ENCODE data around the gene SSPN. TPM values are rescaled to one million over a fixed set of nuclear protein-coding genes. Genes with fewer than 3 reads are reported as not detected.

The SSPN gene
- polyA plus RNA-seq, 4 donors: 0.67 to 4.7 (median 1.7) TPM

GRCh38 chr12:26176725-26177124, 18.6 kb upstream of the SSPN start:
- FAIRE-seq: no peak
- H3K36me3 ChIP-seq (ENCODE audit: control insufficient read depth in 3 of 3, insufficient read depth in 2 of 3, low read depth in 1 of 3, low read length in 3 of 3): no peaks in the 10 kb centered on the region
- H3K9me3 ChIP-seq (ENCODE audit: control insufficient read depth in 2 of 2, insufficient read depth in 1 of 2, low read depth in 1 of 2, low read length in 1 of 2): no peaks in the 10 kb centered on the region
- peaks cover 0 to 17% (median 4%) of the 10 kb centered on the region in 3 donors for H3K4me1 ChIP-seq (ENCODE audit: control insufficient read depth in 3 of 3, insufficient read depth in 2 of 3, low read depth in 1 of 3, low read length in 2 of 3)
- peak; percentile 70 to 81 for DNase-seq
- 17 to 58% (median 32%) methylated on average over 4 of the region's 4 CpGs for WGBS, 3 donors
- H3K27me3 ChIP-seq (ENCODE audit: control insufficient read depth in 3 of 3, insufficient read depth in 3 of 3, low read length in 3 of 3): no peaks in the 10 kb centered on the region
- peak overlapping the region in 1 of 3 donors; percentile 52 for H3K27ac ChIP-seq (ENCODE audit: low read depth in 1 of 3, low read length in 2 of 3)
- H3K4me3 ChIP-seq (ENCODE audit: low read depth in 1 of 3, low read length in 3 of 3): no peak overlapping the region

GRCh38 chr12:26177283-26177682, 18.1 kb upstream of the SSPN start:
- no peaks in the 10 kb centered on the region for H3K36me3 ChIP-seq (ENCODE audit: control insufficient read depth in 3 of 3, insufficient read depth in 2 of 3, low read depth in 1 of 3, low read length in 3 of 3)
- WGBS, 3 donors: 20 to 56% (median 38%) methylated on average over 7 of the region's 7 CpGs
- peak overlapping the region; percentile 28 to 52 (median 32) for H3K27ac ChIP-seq (ENCODE audit: low read depth in 1 of 3, low read length in 2 of 3)
- FAIRE-seq (no peak), DNase-seq (peak; percentile 69 to 84)
- peaks cover 0 to 17% (median 4%) of the 10 kb centered on the region in 3 donors for H3K4me1 ChIP-seq (ENCODE audit: control insufficient read depth in 3 of 3, insufficient read depth in 2 of 3, low read depth in 1 of 3, low read length in 2 of 3)
- no peaks in the 10 kb centered on the region for H3K27me3 ChIP-seq (ENCODE audit: control insufficient read depth in 3 of 3, insufficient read depth in 3 of 3, low read length in 3 of 3)
- H3K9me3 ChIP-seq (ENCODE audit: control insufficient read depth in 2 of 2, insufficient read depth in 1 of 2, low read depth in 1 of 2, low read length in 1 of 2): no peaks in the 10 kb centered on the region
- H3K4me3 ChIP-seq (ENCODE audit: low read depth in 1 of 3, low read length in 3 of 3): no peak overlapping the region

GRCh38 chr12:26179826-26180225, 15.5 kb upstream of the SSPN start:
- 76 to 84% (median 78%) methylated on average over 4 of the region's 4 CpGs for WGBS, 3 donors
- FAIRE-seq: no peak

GRCh38 chr12:26182377-26182776, 13.0 kb upstream of the SSPN start:
- Histone ChIP-seq H3K9me3 (ENCODE audit: control insufficient read depth in 2 of 2, insufficient read depth in 1 of 2, low read depth in 1 of 2, low read length in 1 of 2) (peaks cover 0 to 4% of the 10 kb centered on the region in 2 donors), H3K27me3 (ENCODE audit: control insufficient read depth in 3 of 3, insufficient read depth in 3 of 3, low read length in 3 of 3) (no peaks in the 10 kb centered on the region), H3K36me3 (ENCODE audit: control insufficient read depth in 3 of 3, insufficient read depth in 2 of 3, low read depth in 1 of 3, low read length in 3 of 3) (no peaks in the 10 kb centered on the region), H3K4me1 (ENCODE audit: control insufficient read depth in 3 of 3, insufficient read depth in 2 of 3, low read depth in 1 of 3, low read length in 2 of 3) (peaks cover 0 to 6% (median 4%) of the 10 kb centered on the region in 3 donors), H3K4me3 (ENCODE audit: low read depth in 1 of 3, low read length in 3 of 3) (no peak overlapping the region), H3K27ac (ENCODE audit: low read depth in 1 of 3, low read length in 2 of 3) (no peak overlapping the region)
- FAIRE-seq (no peak), DNase-seq (no peak)
- 89 to 97% (median 89%) methylated on average over 2 of the region's 2 CpGs for WGBS, 3 donors

More at GRCh38 chr12:26179826-26180225, 15.5 kb upstream of the SSPN start:
- Histone ChIP-seq H3K36me3 (ENCODE audit: control insufficient read depth in 3 of 3, insufficient read depth in 2 of 3, low read depth in 1 of 3, low read length in 3 of 3) (no peaks in the 10 kb centered on the region), H3K4me1 (ENCODE audit: control insufficient read depth in 3 of 3, insufficient read depth in 2 of 3, low read depth in 1 of 3, low read length in 2 of 3) (peaks cover 0 to 17% (median 4%) of the 10 kb centered on the region in 3 donors), H3K9me3 (ENCODE audit: control insufficient read depth in 2 of 2, insufficient read depth in 1 of 2, low read depth in 1 of 2, low read length in 1 of 2) (no peaks in the 10 kb centered on the region), H3K27ac (ENCODE audit: low read depth in 1 of 3, low read length in 2 of 3) (no peak overlapping the region), H3K4me3 (ENCODE audit: low read depth in 1 of 3, low read length in 3 of 3) (no peak overlapping the region), H3K27me3 (ENCODE audit: control insufficient read depth in 3 of 3, insufficient read depth in 3 of 3, low read length in 3 of 3) (no peaks in the 10 kb centered on the region)
- DNase-seq: peak in 1 of 2 donors; percentile 12

GRCh38 chr12:26185532-26186320, 9.6 kb upstream of the SSPN start:
- no peak for DNase-seq
- Histone ChIP-seq H3K36me3 (ENCODE audit: control insufficient read depth in 3 of 3, insufficient read depth in 2 of 3, low read depth in 1 of 3, low read length in 3 of 3) (no peaks in the 10 kb centered on the region), H3K27me3 (ENCODE audit: control insufficient read depth in 3 of 3, insufficient read depth in 3 of 3, low read length in 3 of 3) (no peaks in the 10 kb centered on the region), H3K9me3 (ENCODE audit: control insufficient read depth in 2 of 2, insufficient read depth in 1 of 2, low read depth in 1 of 2, low read length in 1 of 2) (peaks cover 0 to 8% of the 10 kb centered on the region in 2 donors), H3K4me3 (ENCODE audit: low read depth in 1 of 3, low read length in 3 of 3) (no peak overlapping the region), H3K27ac (ENCODE audit: low read depth in 1 of 3, low read length in 2 of 3) (no peak overlapping the region), H3K4me1 (ENCODE audit: control insufficient read depth in 3 of 3, insufficient read depth in 2 of 3, low read depth in 1 of 3, low read length in 2 of 3) (no peaks in the 10 kb centered on the region)
- 81 to 87% (median 85%) methylated on average over 7 of the region's 7 CpGs for WGBS, 3 donors
- FAIRE-seq: no peak

GRCh38 chr12:26187014-26187798, 8.2 kb upstream of the SSPN start:
- FAIRE-seq (no peak), DNase-seq (peak in 1 of 2 donors; percentile 22)
- H3K9me3 ChIP-seq (ENCODE audit: control insufficient read depth in 2 of 2, insufficient read depth in 1 of 2, low read depth in 1 of 2, low read length in 1 of 2): peaks cover 0 to 8% of the 10 kb centered on the region in 2 donors
- H3K4me1 ChIP-seq (ENCODE audit: control insufficient read depth in 3 of 3, insufficient read depth in 2 of 3, low read depth in 1 of 3, low read length in 2 of 3): no peaks in the 10 kb centered on the region
- no peak overlapping the region for H3K27ac ChIP-seq (ENCODE audit: low read depth in 1 of 3, low read length in 2 of 3)
- no peaks in the 10 kb centered on the region for H3K36me3 ChIP-seq (ENCODE audit: control insufficient read depth in 3 of 3, insufficient read depth in 2 of 3, low read depth in 1 of 3, low read length in 3 of 3)
- no peak overlapping the region for H3K4me3 ChIP-seq (ENCODE audit: low read depth in 1 of 3, low read length in 3 of 3)
- WGBS, 3 donors: 37 to 55% (median 52%) methylated on average over 8 of the region's 8 CpGs
- H3K27me3 ChIP-seq (ENCODE audit: control insufficient read depth in 3 of 3, insufficient read depth in 3 of 3, low read length in 3 of 3): no peaks in the 10 kb centered on the region

GRCh38 chr12:26188127-26188526, 7.2 kb upstream of the SSPN start:
- WGBS, 3 donors: 36 to 44% (median 38%) methylated on average over 1 of the region's 1 CpG
- Histone ChIP-seq H3K4me1 (ENCODE audit: control insufficient read depth in 3 of 3, insufficient read depth in 2 of 3, low read depth in 1 of 3, low read length in 2 of 3) (no peaks in the 10 kb centered on the region), H3K9me3 (ENCODE audit: control insufficient read depth in 2 of 2, insufficient read depth in 1 of 2, low read depth in 1 of 2, low read length in 1 of 2) (peaks cover 0 to 8% of the 10 kb centered on the region in 2 donors), H3K4me3 (ENCODE audit: low read depth in 1 of 3, low read length in 3 of 3) (no peak overlapping the region), H3K27ac (ENCODE audit: low read depth in 1 of 3, low read length in 2 of 3) (no peak overlapping the region), H3K36me3 (ENCODE audit: control insufficient read depth in 3 of 3, insufficient read depth in 2 of 3, low read depth in 1 of 3, low read length in 3 of 3) (no peaks in the 10 kb centered on the region), H3K27me3 (ENCODE audit: control insufficient read depth in 3 of 3, insufficient read depth in 3 of 3, low read length in 3 of 3) (no peaks in the 10 kb centered on the region)
- FAIRE-seq (no peak), DNase-seq (no peak)

GRCh38 chr12:26188641-26189040, 6.7 kb upstream of the SSPN start:
- FAIRE-seq: peak; percentile 51
- Histone ChIP-seq H3K27ac (ENCODE audit: low read depth in 1 of 3, low read length in 2 of 3) (no peak overlapping the region), H3K27me3 (ENCODE audit: control insufficient read depth in 3 of 3, insufficient read depth in 3 of 3, low read length in 3 of 3) (no peaks in the 10 kb centered on the region), H3K4me3 (ENCODE audit: low read depth in 1 of 3, low read length in 3 of 3) (no peak overlapping the region), H3K4me1 (ENCODE audit: control insufficient read depth in 3 of 3, insufficient read depth in 2 of 3, low read depth in 1 of 3, low read length in 2 of 3) (no peaks in the 10 kb centered on the region), H3K36me3 (ENCODE audit: control insufficient read depth in 3 of 3, insufficient read depth in 2 of 3, low read depth in 1 of 3, low read length in 3 of 3) (no peaks in the 10 kb centered on the region), H3K9me3 (ENCODE audit: control insufficient read depth in 2 of 2, insufficient read depth in 1 of 2, low read depth in 1 of 2, low read length in 1 of 2) (peaks cover 0 to 8% of the 10 kb centered on the region in 2 donors)
- WGBS, 3 donors: 87 to 96% (median 88%) methylated on average over 2 of the region's 2 CpGs
- no peak for DNase-seq
